Memory B cell (primary cell): Measurements from ENCODE around the gene FCER1G.
"Not testable (repeated sequence)": the region's sequence is repeated elsewhere in the genome, so short reads cannot be mapped to it uniquely, and the experiment has no call there.

Experiments
- ATAC-seq: fragments of 150-1000 bp; cut with Tn5 transposase; 2 replicates; pipeline ENCODE4 v1.10.0; 2021; ENCODE audit warnings: low read depth, mild to moderate bottlenecking, moderate library complexity
- DNase-seq, 2 donors: peaks; one replicate each; pipeline ENCODE4 v3.0.0; 2022; ENCODE audit warnings: low spot score in 2 of 2
- H3K27ac Mint-ChIP-seq: one replicate; pipeline ENCODE4 v1.8.0; 2022; ENCODE audit warnings: mild to moderate bottlenecking, moderate library complexity, mixed read lengths
- H3K27me3 Mint-ChIP-seq: one replicate; pipeline ENCODE4 v1.8.0; 2022; ENCODE audit warnings: mixed read lengths
- H3K36me3 Mint-ChIP-seq: one replicate; pipeline ENCODE4 v1.8.0; 2022; ENCODE audit warnings: mild to moderate bottlenecking, mixed read lengths
- H3K4me1 Mint-ChIP-seq: one replicate; pipeline ENCODE4 v1.8.0; 2022; ENCODE audit warnings: mixed read lengths
- H3K4me3 Mint-ChIP-seq: one replicate; pipeline ENCODE4 v1.8.0; 2022; ENCODE audit warnings: mild to moderate bottlenecking, moderate library complexity, mixed read lengths
- H3K9me3 Mint-ChIP-seq: one replicate; pipeline ENCODE4 v1.8.0; 2022; ENCODE audit warnings: mixed read lengths

FCER1G gene

DNA sequence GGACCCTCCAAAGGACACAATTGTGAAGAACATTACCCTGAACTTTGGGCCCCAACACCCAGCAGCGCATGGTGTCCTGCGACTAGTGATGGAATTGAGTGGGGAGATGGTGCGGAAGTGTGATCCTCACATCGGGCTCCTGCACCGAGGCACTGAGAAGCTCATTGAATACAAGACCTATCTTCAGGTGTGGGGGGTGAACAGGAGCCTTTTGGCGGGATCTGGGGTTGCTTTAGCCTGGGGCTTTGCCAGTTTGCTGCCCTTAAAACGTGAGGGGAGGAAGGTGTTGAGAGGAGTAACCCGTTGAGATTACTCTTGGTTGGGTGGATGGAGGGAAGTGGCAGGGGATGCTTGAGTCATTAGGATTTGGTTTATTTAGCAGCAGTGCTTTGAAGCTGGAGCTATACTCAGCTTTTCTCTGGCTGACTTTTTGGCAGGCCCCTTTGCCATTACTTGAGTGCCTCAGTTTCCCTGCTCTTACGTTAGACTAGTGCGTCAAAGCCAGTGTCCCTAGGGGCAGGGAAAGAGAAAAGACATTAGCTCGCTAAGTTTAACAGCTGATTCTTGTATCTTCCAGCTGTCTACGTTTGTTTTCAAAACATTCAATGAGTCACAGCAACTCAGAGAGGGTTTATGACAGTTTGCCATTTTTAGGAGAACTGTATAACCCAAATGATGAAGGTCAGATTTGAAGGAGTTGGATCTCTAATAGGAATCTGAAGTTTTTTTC, 8.5 kb upstream of the FCER1G start:
- Mint-ChIP-seq H3K27me3 (no peaks in the 10 kb centered on the region), H3K4me1 (peaks cover 15% of the 10 kb centered on the region), H3K27ac (no peak overlapping the region), H3K4me3 (no peak overlapping the region), H3K36me3 (peaks cover 32% of the 10 kb centered on the region), H3K9me3 (no peaks in the 10 kb centered on the region)
- DNase-seq (no peak), ATAC-seq (no peak)

DNA sequence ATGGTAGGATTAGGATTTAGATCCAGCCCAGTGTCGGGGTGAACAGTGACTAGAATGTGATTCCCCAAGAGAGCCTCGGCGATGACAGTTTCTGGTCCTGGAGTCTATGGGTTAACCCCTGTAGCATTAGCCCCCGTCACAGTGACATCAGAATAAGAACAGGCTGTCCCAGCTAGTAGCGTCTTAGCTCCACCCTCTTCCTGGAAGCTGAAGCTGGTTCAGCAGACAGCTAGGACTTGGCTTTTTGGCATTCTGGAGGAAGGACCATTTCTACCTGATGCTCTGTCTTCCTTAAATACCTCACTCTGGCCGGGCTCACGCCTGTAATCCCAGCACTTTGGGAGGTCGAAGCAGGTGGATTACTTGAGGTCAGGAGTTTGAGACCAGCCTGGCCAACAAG, 7.9 kb upstream of the FCER1G start:
- ATAC-seq (no peak), DNase-seq (no peak)
- no peak overlapping the region for H3K27ac Mint-ChIP-seq
- H3K27me3 Mint-ChIP-seq = no peaks in the 10 kb centered on the region
- H3K4me3 Mint-ChIP-seq = no peak overlapping the region
- no peaks in the 10 kb centered on the region for H3K9me3 Mint-ChIP-seq
- H3K36me3 Mint-ChIP-seq = peaks cover 37% of the 10 kb centered on the region
- peaks cover 15% of the 10 kb centered on the region for H3K4me1 Mint-ChIP-seq

- Mint-ChIP-seq H3K36me3 (peaks cover 49% of the 10 kb centered on the region), H3K9me3 (no peaks in the 10 kb centered on the region), H3K4me3 (no peak overlapping the region), H3K27ac (no peak overlapping the region), H3K27me3 (no peaks in the 10 kb centered on the region), H3K4me1 (peaks cover 8% of the 10 kb centered on the region)
- DNase-seq (peak; percentile 64 to 67), ATAC-seq (peak; percentile 97)
These were observed 5.2 kb upstream of the FCER1G start for GRCh38 chr1:161209790-161210409.

DNA sequence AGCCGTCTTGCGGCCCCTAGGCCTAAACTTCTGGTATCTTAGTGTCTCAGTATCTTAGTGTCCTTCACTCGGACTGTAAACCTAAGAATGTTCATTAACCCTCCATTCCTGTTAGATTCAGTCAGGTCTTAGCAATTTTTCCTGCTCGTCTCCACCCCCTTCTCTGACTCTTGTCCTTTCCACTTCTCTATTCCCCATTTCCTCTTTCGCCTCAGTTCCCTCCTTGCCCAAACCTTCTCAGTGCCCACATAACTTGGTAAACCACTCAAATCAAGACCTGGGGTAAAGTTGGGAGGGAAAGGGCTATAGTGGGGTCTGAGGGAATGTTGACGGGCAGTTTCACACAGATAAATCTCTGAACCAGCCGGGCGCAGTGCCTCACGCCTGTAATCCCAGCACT, 726 bp upstream of the FCER1G start:
- peaks cover 2% of the 10 kb centered on the region for H3K27me3 Mint-ChIP-seq
- no peak for ATAC-seq
- peaks cover 41% of the 10 kb centered on the region for H3K36me3 Mint-ChIP-seq
- H3K4me1 Mint-ChIP-seq = peaks cover 26% of the 10 kb centered on the region
- DNase-seq = no peak
- H3K27ac Mint-ChIP-seq = no peak overlapping the region
- H3K4me3 Mint-ChIP-seq = no peak overlapping the region
- H3K9me3 Mint-ChIP-seq = no peaks in the 10 kb centered on the region

DNA sequence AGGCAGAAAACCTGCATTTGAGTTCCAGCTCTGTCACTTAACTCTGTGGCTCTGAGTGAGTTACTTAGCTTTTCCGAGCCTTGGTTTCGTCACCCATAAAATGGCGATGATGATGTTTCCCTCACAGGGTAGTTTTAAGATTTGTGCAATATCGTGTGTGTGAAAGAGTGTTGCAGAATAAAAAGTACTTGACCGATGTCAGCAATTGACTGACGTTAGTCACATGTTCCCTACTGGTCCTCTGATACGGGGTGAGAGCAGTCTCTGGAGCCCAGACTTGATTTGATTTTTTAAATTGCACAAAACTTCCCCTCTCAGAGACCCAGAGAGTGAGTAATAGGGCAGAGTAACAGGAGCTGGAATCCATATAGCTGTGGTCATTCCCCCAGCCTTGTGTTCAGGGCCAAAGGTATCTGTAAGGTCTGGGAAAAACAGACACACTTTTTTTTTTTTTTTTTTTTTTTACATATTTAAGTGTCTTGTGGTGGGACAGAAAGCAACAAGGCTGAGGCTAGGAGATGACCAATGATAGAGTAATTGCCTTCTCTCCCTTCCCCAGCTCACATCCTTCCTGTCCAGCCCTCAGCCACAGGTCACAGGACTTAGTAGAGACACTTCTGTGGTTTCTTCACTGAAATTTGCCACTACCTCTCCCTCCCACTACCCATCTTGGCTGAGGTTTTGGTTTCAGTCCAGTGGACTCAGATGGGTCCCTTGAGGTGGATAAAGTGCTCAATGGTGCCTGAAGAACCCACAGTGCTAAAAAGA, 2.0 kb downstream of the FCER1G start:
- Mint-ChIP-seq H3K27me3 (peaks cover 12% of the 10 kb centered on the region), H3K36me3 (peaks cover 28% of the 10 kb centered on the region), H3K4me3 (no peak overlapping the region), H3K9me3 (no peaks in the 10 kb centered on the region), H3K4me1 (peaks cover 28% of the 10 kb centered on the region), H3K27ac (no peak overlapping the region)
- no peak for DNase-seq
- ATAC-seq = peak; percentile 92

DNA sequence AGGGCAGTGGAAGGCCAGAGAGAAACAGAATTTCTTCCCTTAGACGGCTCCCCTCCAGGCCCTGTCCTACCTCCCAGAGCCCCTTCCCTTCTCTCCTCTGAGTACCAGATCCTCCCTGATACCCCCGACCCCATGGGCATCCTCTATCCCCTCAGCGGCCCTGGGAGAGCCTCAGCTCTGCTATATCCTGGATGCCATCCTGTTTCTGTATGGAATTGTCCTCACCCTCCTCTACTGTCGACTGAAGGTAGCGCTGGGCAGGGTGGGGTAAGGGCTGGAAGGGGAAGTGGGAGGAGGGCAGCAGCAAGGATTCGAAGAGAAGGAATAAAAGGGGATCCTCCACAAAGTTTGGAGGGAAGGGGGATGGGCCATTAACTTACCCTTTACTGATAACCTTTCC, 2.7 kb downstream of the FCER1G start:
- H3K9me3 Mint-ChIP-seq = no peaks in the 10 kb centered on the region
- H3K4me1 Mint-ChIP-seq = peaks cover 28% of the 10 kb centered on the region
- DNase-seq (no peak), ATAC-seq (no peak)
- no peak overlapping the region for H3K4me3 Mint-ChIP-seq
- no peak overlapping the region for H3K27ac Mint-ChIP-seq
- peaks cover 15% of the 10 kb centered on the region for H3K27me3 Mint-ChIP-seq
- peaks cover 23% of the 10 kb centered on the region for H3K36me3 Mint-ChIP-seq

GRCh38 chr1:161218301-161219077, 3.4 kb downstream of the FCER1G start:
- Mint-ChIP-seq H3K9me3 (no peaks in the 10 kb centered on the region), H3K4me3 (no peak overlapping the region), H3K36me3 (peaks cover 17% of the 10 kb centered on the region), H3K4me1 (peaks cover 28% of the 10 kb centered on the region), H3K27ac (no peak overlapping the region), H3K27me3 (peaks cover 20% of the 10 kb centered on the region)
- ATAC-seq = no peak
- no peak for DNase-seq

DNA sequence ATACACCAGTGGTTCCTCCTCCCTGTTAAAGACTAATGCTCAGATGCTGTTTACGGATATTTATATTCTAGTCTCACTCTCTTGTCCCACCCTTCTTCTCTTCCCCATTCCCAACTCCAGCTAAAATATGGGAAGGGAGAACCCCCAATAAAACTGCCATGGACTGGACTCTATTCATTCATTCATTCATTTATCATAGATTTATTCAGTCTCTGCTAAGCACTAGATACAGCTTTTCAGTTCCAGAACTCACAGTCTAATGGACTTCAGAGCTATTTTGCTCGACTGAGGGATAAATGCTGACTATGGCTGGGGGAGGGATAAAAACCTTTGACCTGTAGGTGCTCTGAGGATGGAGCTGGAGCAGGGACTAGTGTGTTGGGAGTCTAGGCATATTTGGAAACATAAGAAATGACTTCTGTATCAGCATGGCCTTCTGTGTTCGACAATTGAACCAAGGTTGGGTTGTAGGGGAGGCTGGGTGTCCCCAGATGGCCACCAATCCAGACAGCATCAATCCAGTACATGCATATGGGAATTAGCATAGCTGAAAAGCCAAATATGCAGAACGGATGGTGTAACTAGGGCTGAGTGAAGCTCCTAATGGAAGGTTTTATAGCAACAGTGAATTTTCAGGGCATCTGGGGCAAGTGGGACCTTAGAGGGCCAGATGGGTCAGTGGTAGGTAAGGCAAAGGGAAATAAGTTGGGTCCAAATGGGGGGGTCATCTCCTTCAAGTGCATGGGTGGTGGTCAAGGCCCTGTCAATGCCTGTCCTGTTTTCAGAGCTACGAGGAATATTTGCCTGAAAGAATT, 4.2 kb downstream of the FCER1G start:
- H3K9me3 Mint-ChIP-seq = no peaks in the 10 kb centered on the region
- ATAC-seq = no peak
- H3K27me3 Mint-ChIP-seq = peaks cover 27% of the 10 kb centered on the region
- no peak for DNase-seq
- H3K4me1 Mint-ChIP-seq = peaks cover 28% of the 10 kb centered on the region
- no peak overlapping the region for H3K4me3 Mint-ChIP-seq
- no peak overlapping the region for H3K27ac Mint-ChIP-seq
- peaks cover 10% of the 10 kb centered on the region for H3K36me3 Mint-ChIP-seq

GRCh38 chr1:161220002-161220401, 4.9 kb downstream of the FCER1G start:
- no peak for ATAC-seq
- no peak overlapping the region for H3K4me3 Mint-ChIP-seq
- H3K27ac Mint-ChIP-seq = no peak overlapping the region
- no peaks in the 10 kb centered on the region for H3K9me3 Mint-ChIP-seq
- H3K4me1 Mint-ChIP-seq = peaks cover 27% of the 10 kb centered on the region
- no peak for DNase-seq
- H3K27me3 Mint-ChIP-seq = peaks cover 27% of the 10 kb centered on the region
- H3K36me3 Mint-ChIP-seq = peaks cover 5% of the 10 kb centered on the region

DNA sequence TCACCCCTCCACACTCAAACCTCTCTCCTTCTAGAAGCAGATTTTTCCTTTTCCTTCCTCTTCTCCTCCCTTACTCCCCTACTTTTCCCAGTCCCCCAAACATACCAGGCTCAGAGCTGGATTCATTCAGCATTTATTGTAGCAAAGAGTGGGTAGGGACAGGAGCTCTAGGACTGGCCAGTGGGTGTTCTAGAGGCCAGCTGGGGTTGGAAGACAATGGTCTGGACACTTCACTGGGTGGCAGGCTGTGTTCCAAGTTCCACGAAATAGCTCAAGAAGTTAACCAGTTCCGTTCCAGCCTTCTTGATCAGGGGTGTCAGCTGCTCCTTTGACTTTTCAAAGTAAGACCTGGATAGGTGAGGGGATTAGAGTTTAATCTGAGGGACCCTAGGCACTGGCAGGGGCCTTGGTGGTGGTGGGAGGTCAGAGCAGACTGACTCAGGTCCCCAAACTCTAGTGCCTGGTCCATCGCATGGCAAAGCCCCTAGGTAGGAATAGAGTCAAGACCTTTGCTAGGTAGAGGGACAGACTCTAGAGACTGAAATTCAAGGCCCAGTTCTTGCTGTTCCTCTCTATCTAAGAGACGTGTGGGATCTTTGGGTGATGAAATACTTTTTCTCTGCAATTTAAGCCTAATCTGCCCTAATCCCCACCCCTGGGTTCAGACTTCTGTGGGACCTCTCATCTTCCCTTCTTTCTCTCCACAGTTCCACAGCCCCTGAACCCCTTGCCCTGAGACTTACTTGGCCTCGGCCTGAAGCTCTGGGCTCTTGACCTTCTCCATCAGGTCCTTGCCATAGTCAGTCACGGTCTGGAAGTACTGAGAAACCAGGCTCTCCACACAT, 7.3 kb downstream of the FCER1G start:
- peaks cover 29% of the 10 kb centered on the region for H3K4me1 Mint-ChIP-seq

DNA sequence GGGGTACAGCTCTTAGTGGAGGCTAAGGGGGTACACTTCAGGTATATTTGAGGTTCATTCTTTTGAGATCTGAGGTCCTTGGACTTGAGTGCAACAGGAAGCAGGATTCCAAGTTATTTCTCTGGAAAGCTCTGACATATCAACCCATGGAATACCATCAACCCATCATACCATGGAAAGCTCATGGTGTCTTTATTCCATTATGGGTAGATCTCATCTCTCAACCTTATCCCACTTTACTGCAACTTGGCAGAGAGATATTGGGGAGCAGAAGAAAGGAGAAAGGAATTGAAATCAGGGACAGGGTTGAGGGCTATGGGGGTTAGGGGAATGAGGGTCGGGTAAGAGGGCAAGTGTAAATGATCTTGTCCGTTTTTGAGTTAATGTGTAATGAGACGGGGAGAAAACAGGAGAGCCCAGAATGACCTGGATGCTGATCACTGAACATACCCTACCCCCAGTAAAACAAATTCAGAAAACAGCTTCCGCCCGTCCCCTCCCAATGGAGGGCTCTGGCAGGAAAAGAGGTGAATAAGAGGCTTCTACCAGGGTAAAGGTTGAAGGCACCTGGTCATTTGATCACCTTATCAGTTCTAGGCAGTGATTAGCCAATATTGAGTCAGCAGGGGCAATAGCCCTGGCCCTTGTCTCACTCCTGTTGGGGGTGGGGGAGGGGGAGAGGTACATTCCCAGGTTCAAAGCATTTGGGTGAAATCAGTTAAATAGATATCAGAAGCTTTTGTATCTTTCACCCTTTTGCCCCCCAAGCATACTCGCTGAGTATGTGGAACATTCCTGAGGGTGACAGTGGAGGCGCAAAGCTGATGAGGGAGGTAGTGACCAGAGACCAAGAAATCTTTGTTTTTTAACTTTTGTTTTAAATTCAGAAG, 9.0 kb downstream of the FCER1G start:
- Mint-ChIP-seq H3K4me3 (no peak overlapping the region), H3K9me3 (no peaks in the 10 kb centered on the region), H3K4me1 (peaks cover 21% of the 10 kb centered on the region)

More for the DNA sequence above, 7.3 kb downstream of the FCER1G start:
- no peaks in the 10 kb centered on the region for H3K9me3 Mint-ChIP-seq
- no peak for DNase-seq
- peaks cover 2% of the 10 kb centered on the region for H3K36me3 Mint-ChIP-seq
- H3K4me3 Mint-ChIP-seq = no peak overlapping the region
- H3K27ac Mint-ChIP-seq = no peak overlapping the region
- no peak for ATAC-seq
- peaks cover 24% of the 10 kb centered on the region for H3K27me3 Mint-ChIP-seq

GRCh38 chr1:161224695-161225087, 9.6 kb downstream of the FCER1G start:
- H3K4me3 Mint-ChIP-seq, H3K27ac Mint-ChIP-seq, DNase-seq, H3K36me3 Mint-ChIP-seq, ATAC-seq, H3K9me3 Mint-ChIP-seq: not testable (repeated sequence)
- Mint-ChIP-seq H3K4me1 (peaks cover 21% of the 10 kb centered on the region), H3K27me3 (peaks cover 24% of the 10 kb centered on the region)

More for the DNA sequence above, 9.0 kb downstream of the FCER1G start:
- no peak for ATAC-seq
- Mint-ChIP-seq H3K27ac (no peak overlapping the region), H3K36me3 (peaks cover 7% of the 10 kb centered on the region), H3K27me3 (peaks cover 24% of the 10 kb centered on the region)
- no peak for DNase-seq
